Measurements from ENCODE around the gene MEI1. TPM values are rescaled to one million over a fixed set of nuclear protein-coding genes. Genes with fewer than 3 reads are reported as not detected.
"Not testable (repeated sequence)": the region's sequence is repeated elsewhere in the genome, so short reads cannot be mapped to it uniquely, and the experiment has no call there.

MEI1 gene, protein sequence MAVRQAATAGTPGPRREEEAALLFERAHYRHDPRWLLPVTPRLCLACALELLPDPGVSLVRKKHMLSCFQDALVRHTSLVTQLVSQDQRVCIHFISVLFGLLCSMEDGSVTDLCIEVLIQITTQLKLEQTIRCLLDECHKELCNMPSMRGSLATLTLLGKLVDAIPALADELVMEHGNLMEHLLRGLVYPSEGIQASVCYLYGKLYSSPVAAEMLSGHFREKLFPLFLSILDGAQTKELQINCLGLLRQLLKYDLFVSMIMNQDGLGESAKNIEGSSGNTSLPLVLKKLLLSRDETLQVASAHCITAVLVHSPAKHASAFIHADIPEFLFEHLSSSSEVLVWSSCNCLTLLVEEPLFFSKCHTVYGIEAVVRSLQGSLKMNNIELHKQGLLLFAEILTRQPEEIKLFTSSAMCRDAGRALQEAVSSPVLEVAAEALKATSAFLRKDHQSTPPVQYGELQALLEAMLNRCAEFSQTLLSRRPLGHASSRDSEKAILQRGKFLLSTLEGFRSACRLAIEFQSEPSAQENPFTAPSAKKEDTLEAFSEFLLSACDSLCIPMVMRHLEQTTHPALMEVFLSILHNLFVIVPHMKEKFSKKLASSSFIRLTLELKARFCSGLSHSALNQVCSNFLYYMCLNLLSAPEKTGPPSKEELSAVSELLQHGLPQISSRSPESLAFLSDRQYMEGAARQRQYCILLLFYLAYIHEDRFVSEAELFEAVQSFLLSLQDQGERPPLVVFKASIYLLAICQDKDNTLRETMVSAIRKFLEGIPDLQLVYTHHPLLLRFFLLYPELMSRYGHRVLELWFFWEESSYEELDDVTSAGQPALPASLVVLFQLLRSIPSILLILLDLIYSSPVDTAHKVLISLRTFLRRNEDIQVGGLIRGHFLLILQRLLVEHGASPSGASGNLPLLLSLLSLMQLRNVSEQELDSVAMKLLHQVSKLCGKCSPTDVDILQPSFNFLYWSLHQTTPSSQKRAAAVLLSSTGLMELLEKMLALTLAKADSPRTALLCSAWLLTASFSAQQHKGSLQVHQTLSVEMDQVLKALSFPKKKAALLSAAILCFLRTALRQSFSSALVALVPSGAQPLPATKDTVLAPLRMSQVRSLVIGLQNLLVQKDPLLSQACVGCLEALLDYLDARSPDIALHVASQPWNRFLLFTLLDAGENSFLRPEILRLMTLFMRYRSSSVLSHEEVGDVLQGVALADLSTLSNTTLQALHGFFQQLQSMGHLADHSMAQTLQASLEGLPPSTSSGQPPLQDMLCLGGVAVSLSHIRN
- total RNA-seq: 0.51 and 2.0 TPM in 2 replicates

- DNase-seq: peak; percentile 86
Observed at GRCh38 chr22:41699264-41700107, at the start of gene MEI1. Gene MEI1, plus strand, starts transcription at chr22:41699503. Its CDS starts 36 bp downstream, at chr22:41699539.

DNA sequence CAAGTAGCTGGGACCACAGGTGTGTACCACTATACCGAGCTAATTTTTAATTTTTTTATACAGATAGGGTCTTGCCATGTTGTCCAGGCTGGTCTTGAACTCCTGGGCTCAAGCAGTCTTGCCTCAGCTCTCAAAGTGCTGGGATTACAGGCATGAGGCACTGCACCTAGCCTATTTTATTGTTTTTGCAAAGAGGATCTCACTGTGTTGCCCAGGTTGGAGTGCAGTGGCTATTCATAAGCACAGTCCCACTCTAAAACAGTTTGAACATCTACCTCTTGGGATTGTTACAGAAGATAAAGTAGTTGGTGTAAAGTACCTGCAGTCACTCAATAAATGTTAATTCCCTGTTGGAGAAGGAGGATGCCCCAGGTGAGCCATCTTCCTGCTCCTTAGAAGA, 49.1 kb upstream of the MEI1 start:
- DNase-seq: no peak

DNA sequence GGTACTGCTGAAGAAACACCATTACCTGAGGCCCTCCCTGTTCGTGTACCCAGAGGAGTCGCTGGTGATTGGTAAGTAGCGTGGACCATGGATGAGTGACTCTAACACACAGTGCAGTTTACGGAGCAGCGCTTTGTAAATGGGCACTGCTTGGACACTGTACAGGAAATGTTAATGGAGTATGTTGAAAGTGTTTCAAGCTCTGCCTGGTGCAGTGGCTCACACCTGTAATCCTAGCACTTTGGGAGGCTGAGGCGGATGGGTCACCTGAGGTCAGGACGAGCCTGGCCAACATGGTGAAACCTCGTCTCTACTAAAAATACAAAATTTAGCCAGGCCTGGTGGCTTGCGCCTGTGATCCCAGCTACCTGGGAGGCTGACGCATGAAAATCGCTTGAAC, 48.5 kb upstream of the MEI1 start:
- no peak for DNase-seq

- DNase-seq: no peak
Observed at GRCh38 chr22:41654322-41654721, 45.0 kb upstream of the MEI1 start.

- DNase-seq: no peak
Observed at GRCh38 chr22:41656556-41656955, 42.7 kb upstream of the MEI1 start.

DNA sequence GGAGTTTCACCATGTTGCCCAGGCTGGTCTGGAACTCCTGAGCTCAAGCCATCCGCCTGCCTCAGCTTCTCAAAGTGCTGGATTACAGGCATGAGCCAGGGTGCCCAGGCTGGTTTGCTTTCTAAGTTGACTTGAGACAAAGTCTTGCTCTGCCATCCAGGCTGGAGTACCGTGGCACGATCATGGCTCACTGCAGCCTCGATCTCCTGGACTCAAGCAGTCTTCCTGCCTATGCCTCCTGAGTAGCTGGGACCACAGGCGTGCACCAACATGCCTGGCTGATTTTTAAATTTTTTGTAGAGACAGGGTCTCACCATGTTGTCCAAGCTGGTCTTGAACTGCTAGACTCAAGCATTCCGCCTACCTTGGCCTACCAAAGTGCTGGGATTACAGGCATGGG, 41.6 kb upstream of the MEI1 start:
- DNase-seq: no peak

DNA sequence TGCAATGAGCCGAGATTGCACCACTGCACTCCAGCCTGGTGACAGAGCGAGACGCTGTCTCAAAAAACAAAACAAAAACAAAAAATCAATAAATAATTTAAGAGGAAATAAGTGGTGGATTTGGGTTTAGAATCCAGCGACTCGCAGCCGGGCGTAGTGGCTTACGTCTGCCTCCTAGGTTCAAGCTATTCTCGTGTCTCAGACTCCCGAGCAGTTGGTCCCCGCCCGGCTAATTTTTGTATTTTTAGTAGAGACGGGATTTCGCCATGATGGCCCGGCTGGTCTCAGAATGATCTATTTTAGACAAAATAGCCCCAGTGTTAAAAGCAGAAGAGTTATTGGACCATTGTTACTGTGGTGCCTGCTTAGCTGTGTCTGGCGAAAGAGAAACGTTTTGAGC, 40.4 kb upstream of the MEI1 start:
- DNase-seq: no peak

- DNase-seq: no peak
Observed at GRCh38 chr22:41659941-41660340, 39.4 kb upstream of the MEI1 start.

GRCh38 chr22:41660416-41660815, 38.9 kb upstream of the MEI1 start:
- no peak for DNase-seq

- no peak for DNase-seq
Observed at GRCh38 chr22:41661088-41661487, 38.2 kb upstream of the MEI1 start.

DNA sequence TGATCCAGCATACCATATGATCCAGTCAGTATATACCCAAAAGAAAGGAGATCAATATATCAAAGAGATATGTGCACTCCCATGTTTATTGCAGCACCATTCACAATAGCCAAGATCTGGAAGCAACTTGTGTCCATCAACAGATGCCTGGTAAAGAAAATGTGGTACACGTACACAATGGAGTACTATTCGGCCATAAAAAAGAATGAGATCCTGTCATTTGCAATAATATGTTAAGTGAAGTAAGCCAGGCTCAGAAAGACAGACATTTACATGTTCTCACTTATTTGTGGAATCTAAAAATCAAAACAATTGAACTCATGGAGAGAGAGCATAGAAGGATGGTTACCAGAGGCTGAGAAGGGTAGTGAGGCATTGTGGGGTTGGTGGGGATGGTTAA, 37.6 kb upstream of the MEI1 start:
- no peak for DNase-seq

- not testable (repeated sequence) for DNase-seq
Observed at GRCh38 chr22:41663594-41663993, 35.7 kb upstream of the MEI1 start.

- no peak for DNase-seq
Observed at GRCh38 chr22:41664490-41664889, 34.8 kb upstream of the MEI1 start.

GRCh38 chr22:41664951-41665350, 34.4 kb upstream of the MEI1 start:
- no peak for DNase-seq

DNA sequence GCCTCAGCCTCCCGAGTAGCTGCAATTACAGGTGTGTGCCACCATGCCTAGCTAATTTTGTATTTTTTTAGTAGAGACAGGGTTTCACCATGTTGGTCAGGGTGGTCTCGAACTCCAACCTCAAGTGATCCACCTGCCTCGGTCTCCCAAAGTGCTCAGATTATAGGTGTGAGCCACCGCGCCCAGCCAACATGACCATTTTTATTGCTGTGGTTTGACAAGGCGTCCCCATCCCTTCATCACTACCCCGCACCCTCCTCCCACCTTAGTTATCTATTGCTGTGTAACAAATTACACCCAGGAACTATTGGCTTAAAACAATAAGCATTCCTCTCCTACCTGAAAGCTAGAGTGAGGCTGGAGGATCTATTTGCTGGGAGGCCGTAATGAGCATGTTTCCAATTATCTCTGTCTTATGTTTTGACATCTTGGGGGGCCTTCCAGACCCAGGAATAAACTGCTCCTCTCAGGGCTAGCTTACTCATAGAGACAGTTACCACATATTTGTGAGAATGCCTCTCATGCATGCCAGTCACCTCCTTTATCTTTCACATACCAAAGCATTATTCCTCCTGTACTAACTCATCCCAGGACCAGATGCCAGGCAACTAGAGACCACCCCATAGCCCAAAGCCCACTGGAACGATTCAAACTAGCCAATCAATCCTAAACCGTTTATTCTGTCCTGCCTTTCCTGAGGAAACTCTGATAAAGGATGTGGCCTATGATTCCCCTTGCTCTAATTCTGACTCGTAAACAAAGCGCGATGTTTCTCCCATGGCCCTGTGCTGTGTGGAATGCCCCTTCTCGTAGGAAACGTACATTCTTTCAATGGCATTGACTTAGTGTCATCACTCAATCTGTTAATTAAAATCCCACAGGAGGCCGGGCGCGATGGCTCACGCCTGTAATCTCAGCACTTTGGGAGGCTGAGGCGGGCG, 30.1 kb upstream of the MEI1 start:
- DNase-seq: peak; percentile 60

DNA sequence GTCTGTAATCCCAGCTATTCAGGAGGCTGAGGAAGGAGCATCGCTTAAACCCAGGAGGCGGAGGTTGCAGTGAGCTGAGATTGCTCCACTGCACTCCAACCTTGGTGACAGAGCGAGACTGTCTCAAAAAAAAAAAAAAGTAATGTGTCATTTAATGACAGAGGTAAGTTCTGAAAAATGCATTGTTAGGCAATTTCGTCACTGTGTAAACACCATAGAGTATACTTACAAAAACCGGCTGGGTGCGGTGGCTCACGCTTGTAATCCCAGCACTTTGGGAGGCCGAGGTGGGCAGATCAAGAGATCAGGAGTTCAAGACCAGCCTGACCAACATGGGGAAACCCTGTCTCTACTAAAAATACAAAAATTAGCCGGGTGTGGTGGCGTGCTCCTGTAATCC, 27.2 kb upstream of the MEI1 start:
- not testable (repeated sequence) for DNase-seq

GRCh38 chr22:41672780-41673509, 26.4 kb upstream of the MEI1 start:
- peak; percentile 44 for DNase-seq

GRCh38 chr22:41674846-41675340, 24.4 kb upstream of the MEI1 start:
- no peak for DNase-seq

DNA sequence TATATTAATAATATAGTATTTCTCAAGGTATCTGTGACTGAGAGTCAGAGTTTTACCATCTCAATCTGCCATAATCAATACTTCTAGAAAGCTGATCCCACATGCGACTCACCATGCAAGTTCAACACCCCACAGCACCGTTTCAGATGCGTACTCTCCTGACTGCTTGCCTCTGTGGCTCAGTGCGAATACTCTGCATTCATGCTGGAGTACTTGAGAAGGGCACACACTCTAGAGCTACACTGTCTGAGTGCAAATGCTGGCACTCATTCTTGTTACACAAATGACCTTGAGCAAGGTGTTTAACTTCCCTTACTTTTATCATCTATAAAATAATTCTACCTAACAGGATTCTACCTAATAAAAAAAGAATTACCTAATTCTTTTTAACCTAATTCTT, 23.2 kb upstream of the MEI1 start:
- DNase-seq: no peak

DNA sequence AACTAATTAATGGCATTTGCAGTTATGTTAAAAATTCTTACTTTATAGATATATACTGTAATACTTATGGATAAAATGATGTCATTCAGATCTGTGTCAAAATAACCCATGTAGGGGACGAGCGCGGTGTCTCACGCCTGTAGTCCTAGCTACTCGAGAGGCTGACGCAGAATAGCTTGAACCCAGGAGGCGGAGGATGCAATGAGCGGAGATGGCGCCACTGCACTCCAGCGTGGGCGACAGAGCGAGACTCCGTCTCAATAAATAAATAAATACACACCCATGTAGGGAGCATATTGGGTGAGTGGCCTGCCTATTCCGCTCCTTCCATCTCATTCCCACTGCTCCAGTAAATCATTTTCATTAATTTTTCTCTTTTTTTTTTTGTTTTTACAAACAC, 17.7 kb upstream of the MEI1 start:
- peak; percentile 37 for DNase-seq
